Stimulated activated CD8-positive, alpha-beta memory T cell treated with anti-CD3 and anti-CD28 coated beads, Interleukin-2, amount 100 ng/mL, for 48 hours (primary cell): Measurements from ENCODE around the gene ZSWIM6.
A peak's percentile ranks its signal among the peaks of the same experiment; 100 is the strongest.
"Not testable (repeated sequence)": the region's sequence is repeated elsewhere in the genome, so short reads cannot be mapped to it uniquely, and the experiment has no call there.

Experiments used
- DNase-seq, 2 donors: peaks; one replicate each; pipeline ENCODE4 v3.0.0-alpha.2; 2020; ENCODE audit warnings: low read depth in 2 of 2

The ZSWIM6 gene

DNA sequence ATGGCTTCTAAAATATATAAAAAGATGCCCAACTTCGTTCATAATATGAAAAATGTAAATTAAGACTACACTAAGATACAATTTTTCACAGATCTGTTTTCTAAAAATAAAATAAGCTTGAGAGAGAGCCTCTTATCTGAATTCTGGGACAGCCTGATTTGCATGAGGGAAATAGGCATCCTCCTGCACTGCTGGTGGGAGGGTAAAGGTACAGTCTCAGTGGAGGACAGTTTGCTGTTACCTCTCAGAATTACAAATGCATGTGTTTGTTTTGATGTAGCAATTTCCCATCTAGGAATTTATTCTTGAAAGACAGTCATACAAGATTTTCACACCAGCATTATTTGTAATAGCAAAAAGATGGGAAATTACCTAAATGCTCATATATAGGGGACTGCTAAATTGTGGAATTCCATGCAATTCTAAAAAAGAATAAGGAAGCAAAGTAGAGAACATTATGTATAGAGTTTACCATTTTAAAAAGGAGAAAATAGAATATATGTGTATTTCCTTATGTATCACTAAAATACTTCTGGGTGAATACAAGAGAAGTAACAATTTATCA, 75.7 kb downstream of the ZSWIM6 start:
- DNase-seq = no peak

DNA sequence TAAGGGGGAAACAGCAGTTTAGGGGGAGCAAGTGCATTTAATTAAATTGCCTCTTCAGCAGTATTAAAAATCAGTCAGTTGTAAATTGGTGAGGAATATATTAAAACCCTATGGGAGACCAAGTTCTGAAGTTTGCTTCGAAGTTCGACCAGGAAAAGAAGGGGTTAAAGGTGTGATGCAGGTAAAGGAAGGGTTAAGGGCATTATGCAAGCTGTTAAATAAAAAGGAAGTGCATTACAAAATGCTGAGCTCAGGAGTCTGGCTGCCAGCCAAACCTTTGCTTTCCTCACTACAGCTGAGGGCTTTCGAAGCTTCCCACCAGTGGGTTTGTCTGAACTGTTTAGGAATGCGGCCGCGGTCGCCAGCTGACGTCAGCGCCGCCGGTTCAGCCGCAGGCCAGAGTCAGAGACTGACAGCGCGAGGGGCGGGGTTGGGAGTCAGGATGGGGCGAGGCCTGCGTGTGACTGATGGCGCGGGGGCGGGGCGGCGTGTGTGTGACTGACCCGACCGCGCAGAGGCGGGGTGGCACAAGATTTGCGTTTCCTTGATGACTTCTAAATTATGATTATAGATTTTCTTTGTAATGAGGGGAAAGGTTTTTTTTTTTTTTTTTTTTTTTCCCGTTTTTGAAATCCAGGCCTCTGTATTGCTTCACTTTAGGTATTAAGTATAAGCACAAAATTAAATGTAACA, 76.6 kb downstream of the ZSWIM6 start:
- peak; percentile 98 to 99 for DNase-seq

DNA sequence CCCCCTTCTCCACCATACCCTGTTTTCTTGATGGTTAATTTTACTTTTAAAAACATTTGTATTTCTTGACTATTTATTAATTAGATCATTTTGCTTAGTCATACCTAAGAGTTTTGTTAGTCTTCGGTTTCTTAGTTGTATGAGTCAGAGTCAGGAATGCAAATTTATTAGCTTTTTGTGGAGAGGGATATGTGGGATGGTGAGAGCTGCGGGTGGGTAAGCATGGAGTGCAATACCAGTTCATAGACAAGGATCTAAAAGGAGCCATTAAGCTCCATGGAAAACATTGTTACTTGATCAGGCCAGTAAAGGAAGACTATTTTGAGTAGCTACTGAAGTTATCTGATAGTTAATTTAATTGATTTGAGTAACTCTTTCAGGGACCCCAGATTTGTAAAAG, 77.5 kb downstream of the ZSWIM6 start:
- no peak for DNase-seq

DNA sequence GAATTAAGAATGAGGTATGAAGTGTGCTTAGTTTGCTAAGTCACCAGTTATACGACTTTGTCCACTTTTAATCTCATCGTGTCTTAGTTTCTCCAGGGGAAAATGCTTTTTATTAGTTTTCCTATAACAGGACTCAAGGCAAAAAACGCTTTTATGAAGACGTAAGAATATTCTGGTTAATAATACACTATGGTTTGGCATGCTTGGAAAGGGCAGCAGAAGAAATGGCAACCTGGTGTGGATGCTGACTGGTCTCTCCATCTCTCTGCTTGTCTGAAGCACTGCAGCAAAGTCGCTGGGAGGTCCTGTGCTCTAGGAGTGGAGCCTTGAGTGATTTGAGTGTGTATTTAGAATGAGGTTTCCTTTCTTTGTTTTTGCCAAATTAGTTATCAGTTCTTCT, 78.8 kb downstream of the ZSWIM6 start:
- no peak for DNase-seq

DNA sequence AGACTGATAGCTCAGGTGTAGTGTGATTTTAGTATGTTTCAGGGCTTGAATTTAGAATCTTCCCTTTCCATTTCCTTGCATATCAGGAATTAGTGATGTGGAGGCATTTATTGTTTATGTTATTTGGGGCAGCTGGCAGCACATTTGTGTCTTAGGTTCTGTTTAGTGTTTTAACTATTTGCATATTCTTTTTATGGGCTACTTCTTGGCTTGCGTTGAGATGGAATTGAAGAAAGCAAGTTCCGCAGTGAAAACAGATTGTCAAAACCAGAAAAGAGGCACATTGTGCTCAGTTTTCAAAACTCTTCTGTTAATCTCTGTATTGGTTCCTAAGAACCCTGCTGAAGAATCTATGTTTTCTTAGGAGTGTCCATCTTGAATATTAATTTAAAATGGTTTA, 80.3 kb downstream of the ZSWIM6 start:
- no peak for DNase-seq

DNA sequence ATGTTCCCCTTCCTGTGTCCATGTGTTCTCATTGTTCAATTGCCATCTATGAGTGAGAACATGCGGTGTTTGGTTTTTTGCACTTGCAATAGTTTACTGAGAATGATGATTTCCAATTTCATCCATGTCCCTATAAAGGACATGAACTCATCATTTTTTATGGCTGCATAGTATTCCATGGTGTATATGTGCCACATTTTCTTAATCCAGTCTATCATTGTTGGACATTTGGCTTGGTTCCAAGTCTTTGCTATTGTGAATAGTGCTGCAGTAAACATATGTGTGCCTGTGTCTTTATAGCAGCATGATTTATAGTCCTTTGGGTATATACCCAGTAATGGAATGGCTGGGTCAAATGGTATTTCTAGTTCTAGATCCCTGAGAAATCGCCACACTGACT, 81.1 kb downstream of the ZSWIM6 start:
- DNase-seq = not testable (repeated sequence)

DNA sequence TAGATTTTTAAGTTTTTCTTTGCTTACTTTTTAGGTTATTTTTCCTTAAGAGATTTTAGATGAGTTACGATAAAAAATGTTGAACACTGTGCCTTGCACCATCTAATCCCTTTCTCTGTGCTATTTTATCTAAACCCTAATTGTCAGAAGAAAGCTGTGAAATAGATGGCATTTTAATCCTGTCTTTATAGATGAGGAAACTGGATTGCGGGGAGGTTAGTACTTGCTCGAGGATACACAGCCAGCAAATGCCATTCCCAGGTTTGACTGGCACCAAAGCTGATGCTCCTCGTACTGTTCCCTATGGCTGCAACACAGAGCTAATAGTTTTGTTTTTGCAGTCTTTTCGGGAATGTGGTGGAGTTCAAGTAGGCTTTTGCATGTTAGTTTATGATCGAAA, 82.7 kb downstream of the ZSWIM6 start:
- no peak for DNase-seq

DNA sequence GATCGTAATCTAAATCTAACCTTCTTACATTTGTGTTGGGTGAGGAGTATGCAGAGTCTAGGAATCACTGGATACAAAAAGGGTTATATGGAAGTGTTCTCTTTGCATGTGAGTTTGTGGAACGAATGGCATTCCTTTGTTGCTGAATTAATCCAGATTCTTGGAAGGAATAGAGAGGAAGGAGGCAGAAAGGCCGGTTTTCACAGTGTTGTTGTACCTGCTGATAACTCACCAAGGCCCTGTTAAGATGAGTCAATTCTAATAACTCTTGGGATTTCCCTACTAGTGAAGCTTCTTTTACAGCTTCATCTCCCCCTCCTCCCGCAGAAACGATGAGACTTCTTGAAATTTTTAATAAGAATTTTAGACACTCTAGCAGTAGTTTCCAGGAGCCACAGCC, 84.0 kb downstream of the ZSWIM6 start:
- DNase-seq = no peak

DNA sequence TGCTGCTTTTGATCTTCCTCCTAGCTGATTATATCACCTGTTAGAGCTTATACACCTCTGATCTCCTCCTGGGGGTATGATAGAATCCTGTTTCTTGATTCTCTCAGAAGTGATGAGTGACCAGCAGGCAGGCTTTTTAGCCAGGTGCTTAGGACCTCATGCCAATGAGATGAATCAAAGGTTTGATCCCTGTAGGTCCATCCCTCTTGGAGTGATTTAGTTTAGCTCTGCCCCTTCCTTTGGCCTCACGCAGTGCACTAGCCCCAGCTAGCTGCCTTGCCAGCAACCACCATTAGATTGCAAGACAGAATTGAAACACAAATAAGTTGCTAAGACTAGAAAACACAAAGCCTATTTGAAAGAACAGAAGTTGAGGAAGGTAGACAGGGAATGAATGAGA, 84.4 kb downstream of the ZSWIM6 start:
- DNase-seq = no peak

DNA sequence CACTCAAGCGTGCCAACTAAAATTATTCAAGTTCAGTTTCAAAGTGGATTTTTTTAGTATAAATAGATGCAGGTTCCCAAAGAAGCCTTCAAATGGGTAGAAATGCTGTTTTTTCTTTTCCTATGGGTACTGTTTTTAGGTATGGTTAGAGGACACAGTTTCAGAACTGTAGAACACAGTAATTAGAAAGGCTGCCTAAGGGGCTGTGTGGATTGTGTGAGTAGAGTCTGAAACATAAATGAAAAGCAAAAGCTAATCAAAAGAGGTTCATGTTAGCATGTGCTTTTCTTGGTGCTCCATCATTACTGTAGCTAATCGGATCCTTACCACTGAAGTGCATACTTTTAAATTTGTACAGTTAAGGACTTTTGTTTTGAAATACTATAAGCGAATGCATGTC, 85.3 kb downstream of the ZSWIM6 start:
- no peak for DNase-seq

DNA sequence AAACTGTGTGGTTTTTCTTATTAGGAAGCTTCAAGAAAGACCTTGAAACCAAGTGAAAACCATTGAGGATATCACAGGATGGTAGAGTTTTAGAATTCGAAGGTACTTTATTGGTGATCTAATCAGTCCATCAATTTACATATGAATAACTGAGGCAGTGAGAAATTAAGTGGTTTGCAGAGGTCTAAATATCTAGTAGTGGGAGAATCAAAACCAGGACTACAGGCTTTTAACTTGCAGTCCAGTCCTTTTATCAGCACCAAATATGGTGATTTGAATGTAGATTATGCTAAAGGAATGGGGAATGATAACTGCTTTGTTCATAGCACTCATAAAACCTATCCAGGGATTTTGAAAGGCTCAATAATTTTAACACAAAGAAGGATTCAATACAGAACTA, 85.8 kb downstream of the ZSWIM6 start:
- DNase-seq = no peak

DNA sequence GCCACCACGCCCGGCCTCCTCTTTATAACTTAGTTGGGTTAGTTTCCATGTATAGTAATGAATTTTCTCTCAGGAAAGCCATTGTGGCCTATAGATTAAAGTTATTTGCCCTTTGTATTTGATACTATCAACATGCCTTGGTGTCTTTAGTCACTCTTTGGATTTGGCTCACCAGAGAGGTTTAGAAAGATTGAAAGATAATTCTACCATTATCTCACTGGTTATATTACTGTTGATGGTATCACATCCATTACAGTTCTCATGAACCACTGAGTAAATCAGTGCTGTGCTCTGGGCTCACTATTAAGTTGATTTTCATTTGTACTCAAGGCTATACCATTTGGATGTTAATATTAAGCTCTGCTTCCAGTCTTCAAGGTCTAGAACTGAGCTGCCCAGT, 87.0 kb downstream of the ZSWIM6 start:
- DNase-seq = no peak

DNA sequence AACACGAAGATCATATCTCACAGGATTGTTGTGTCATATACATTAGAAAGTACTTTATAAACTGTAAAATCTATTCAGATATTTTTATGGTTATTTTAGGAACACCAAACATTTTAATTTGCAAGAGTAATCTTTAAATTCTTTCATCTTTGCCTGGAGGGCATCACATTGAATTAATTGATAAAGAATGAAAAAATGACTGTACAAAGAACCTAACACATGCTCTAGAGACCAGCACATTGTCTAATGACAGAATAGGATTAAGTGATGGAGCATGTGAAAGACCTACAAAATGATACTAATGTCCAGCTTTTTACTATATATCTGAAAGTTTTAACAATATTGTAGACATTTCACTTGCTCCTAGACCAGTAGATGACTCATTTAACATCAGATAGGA, 88.0 kb downstream of the ZSWIM6 start:
- no peak for DNase-seq

DNA sequence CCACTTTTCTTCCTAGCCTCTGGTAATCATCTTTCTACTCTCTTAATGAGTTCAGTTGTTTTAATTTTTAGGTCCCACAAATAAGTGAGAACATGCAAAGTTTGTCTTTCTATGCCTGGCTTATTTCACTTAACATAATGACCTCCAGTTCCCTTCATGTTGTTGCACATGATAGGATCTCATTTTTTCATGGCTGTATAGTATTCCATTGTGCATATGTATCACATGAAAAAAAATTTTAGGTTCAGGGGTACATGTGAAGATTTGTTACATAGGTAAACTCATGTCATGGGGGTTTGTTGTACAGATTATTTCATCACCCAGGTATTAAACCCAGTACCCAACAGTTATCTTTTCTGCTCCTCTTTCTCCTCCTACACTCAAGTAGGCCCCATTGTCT, 89.2 kb downstream of the ZSWIM6 start:
- DNase-seq = not testable (repeated sequence)

DNA sequence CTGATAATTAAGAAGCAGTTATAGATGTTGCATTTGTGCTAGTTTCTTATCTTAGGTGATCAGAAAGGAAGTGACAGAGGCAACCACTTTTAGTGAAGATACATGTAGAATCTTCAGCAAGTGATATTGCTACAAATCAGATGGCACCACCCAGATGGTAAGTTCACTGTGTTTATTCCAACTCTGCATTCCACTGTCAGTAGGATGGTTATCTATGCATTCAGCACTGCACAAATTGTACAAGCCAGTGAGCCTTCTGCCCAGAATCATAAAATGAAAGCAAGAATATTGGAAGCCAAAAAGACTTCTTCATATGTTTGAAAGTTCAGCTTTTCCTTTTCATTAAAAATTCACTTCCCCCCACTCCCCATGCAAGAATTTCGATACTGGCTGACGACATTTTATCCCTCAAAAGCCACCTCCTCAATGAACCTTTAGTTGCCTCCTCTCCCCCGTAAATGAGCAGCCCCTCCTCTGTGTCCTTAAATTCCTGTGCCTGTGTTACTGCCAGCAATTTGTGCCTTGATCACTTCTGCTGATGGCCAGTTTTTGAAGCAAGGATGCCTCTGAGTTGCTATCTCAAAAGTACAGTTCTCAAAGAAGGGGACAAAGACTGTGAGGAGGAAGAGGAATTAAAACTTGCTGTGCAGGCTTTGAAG, 91.6 kb downstream of the ZSWIM6 start:
- no peak for DNase-seq

DNA sequence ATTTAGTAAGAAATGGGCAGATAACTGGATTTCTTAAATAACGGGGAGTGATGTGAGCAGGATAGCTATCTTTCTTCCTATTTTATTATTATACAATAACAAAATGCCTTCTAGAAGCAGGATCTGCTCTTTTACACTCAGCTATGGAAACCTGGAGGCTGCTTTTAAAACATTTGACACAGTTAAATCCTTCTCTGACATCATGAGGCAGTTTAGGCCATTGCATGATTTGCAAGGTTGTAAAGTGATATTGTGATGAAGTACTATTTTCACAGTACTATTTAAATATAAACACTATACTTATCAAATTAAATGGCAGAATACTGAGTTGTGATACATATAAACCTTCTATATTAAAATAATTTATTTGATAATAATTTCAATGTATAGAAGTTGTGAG, 93.9 kb downstream of the ZSWIM6 start:
- DNase-seq = no peak

DNA sequence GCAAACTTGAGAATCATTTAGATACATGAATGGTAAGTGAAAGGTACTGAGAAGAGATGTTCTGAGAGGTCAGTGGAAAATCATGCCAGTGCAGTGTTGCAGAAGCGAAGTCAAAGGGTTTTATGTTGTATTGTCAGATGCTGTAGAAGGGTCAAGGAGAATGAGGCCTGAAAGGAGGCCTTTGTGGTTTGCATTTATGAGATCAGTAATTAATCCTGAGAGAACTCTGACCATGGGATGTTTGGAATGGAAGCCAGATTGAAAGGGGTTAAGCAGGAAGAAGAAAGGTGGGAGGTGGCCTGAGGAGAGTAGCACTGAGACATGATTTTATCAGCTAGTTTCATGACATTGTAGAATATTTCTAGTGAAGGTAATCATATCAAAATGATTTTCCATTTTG, 97.8 kb downstream of the ZSWIM6 start:
- no peak for DNase-seq

DNA sequence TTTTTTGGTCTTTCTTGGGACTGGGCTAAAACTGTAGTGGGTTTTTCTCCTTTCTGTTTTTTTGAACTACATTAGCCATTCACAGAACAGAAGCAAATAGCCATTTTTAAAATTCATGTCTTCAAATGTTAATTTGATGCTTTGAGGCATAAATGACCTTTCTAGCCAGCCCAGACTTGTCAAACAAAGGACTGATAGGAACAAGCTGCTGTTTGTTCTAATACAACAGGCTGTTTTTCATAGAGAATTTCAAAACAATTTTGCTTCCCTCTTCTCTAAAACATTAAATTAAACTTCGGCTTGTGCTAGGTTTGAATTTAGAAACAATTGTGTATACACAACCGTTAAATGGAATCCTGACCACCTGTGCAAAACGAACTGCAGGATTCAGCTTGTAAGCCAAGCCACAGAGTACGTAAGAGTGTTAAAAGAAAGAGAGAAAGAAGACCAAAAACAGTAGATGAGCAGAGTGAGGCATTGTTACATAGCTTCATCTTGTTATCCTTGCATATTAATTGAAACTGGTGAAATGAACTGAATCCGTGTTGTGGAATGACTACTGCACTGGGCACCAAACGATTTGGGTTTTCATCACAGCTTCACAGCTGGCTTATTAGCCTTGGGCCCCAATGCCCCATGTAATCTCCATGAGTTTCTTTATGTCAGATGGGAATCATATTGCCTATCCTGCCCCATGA, 100.0 kb downstream of the ZSWIM6 start:
- no peak for DNase-seq

DNA sequence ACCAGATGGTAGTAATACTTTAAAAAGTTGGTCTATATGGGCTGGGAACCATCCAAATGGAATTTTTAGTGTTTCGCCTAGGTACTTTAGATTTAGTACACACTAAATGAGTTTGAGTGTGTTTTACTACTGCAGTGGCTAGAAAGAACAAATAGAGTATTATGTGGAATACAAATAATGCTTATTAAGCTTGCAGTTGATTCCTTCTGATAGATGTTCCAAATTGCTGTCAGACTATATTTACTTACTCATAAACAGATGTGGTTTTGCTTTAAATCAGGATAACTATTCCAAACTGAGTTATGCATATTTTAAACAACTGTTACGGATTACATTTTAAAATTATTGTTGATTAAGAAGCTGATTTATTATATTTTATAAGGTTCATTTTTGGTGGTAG, 103.3 kb downstream of the ZSWIM6 start:
- no peak for DNase-seq

DNA sequence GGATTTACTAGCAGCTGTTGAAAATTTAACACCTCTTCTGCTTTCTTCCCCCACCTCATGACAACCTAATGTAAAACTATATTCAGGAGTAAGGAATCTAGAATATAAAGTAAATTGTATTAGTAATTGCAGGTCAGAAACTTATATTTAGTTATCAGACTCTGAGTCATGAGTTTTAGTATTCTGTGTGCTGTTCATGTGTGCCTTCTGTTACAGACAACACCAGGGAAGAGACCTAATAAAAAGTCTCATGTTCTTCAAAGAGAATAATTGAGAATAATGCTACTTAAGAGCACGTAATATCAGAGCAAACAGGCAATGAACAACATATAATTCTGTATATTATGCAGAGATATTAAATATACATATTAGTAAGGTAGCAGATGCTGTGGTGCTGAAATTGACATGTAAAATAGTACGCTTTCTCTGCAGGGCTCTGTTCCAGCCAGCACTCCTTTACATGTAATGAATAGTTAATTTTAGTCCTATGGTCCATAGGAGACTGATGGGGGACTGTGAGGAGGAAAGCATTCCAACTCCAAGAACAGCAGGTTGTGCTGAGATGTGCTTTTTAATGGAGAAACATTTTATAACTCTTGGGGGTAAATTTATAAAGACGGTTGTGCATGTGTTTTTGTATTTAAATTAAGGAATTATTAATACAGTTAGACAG, 106.4 kb downstream of the ZSWIM6 start:
- no peak for DNase-seq

DNA sequence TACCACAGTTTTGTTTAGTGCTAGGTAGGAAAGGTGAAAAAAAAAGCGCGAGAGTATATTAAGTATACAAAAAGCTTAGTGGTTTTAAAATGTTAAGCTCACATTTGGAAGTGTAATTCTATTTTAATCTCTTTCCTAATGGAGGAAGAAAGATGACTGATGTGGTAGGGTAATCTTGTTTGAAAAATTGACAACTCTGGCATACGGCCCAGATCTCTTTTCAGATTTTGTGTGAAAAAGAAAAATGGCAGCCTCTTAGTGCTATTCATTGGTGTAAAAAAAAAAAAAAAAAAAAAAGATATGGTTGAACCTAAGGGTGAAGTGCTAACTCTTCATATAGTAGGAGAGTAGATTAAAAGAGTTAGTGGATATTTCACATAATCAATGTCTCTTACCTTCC, 108.0 kb downstream of the ZSWIM6 start:
- DNase-seq = no peak

DNA sequence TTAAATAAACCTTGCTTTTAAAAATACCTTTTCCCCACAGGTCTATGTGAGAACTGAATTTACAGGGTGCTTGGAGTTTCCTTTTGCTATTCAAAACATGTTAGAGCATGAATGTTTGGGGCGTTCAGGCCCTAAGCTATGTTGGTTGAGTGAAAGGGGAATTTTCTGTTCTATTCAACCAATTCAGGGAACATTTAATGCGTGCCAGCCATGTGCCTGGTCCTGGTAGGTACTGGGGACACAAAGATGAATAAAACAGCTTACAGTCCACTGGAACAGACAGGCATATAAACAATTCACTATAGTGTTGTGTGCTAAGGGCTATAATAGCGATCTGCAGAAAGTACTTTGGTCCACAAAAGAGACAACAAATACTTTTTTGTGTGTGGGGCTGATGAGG, 108.5 kb downstream of the ZSWIM6 start:
- DNase-seq = no peak
